HUES6 (cell line): ENCODE results near the gene C16orf95.
"Not testable (repeated sequence)": the region's sequence is repeated elsewhere in the genome, so short reads cannot be mapped to it uniquely, and the experiment has no call there.

Experiments
- H3K27ac ChIP-seq: 2 replicates; pipeline ENCODE4 v1.7.0; 2013; ENCODE audit warnings: low read depth, mild to moderate bottlenecking, low read length, inconsistent platforms
- H3K27me3 ChIP-seq: 2 replicates; pipeline ENCODE4 v1.6.1; 2013; ENCODE audit warnings: low read length; ENCODE audit not compliant: control insufficient read depth, insufficient read depth
- H3K36me3 ChIP-seq: 2 replicates; pipeline ENCODE4 v1.6.1; 2013; ENCODE audit warnings: low read length; ENCODE audit not compliant: control insufficient read depth, insufficient read depth
- H3K4me1 ChIP-seq: 2 replicates; pipeline ENCODE4 v1.6.1; 2013; ENCODE audit warnings: low read length; ENCODE audit not compliant: control insufficient read depth, insufficient read depth
- H3K4me3 ChIP-seq: 2 replicates; pipeline ENCODE4 v1.5.1; 2013; ENCODE audit warnings: low read depth, low read length
- H3K9ac ChIP-seq: one replicate; pipeline ENCODE4 v1.6.1; 2013; ENCODE audit warnings: mild to moderate bottlenecking, low read length
- H3K9me3 ChIP-seq: 2 replicates; pipeline ENCODE4 v1.6.1; 2013; ENCODE audit warnings: low read depth, low read length; ENCODE audit not compliant: control insufficient read depth, insufficient read depth

The C16orf95 gene

GRCh38 chr16:87316923-87317749 is at the start of gene C16orf95:
TSS of gene C16orf95 (minus strand) at chr16:87317392. CDS start at chr16:87317242, 150 bp downstream.
- H3K36me3 ChIP-seq: peaks cover 7% of the 10 kb centered on the region; the same call in 1 of the 2 replicates
- H3K9me3 ChIP-seq: no peaks in the 10 kb centered on the region
- H3K4me1 ChIP-seq: peaks cover 5% of the 10 kb centered on the region
- peak within 1 kb of the TSS; percentile 84 for H3K4me3 ChIP-seq
- H3K27me3 ChIP-seq: no peaks in the 10 kb centered on the region
- peak within 1 kb of the TSS; percentile 94 for H3K27ac ChIP-seq
- H3K9ac ChIP-seq: peak within 1 kb of the TSS; percentile 98

GRCh38 chr16:87366930-87367329 is 49.7 kb upstream of the C16orf95 start:
- Histone ChIP-seq H3K4me1 (peaks cover 19% of the 10 kb centered on the region; the same call in 1 of the 2 replicates), H3K27me3 (no peaks in the 10 kb centered on the region), H3K27ac (no peak overlapping the region), H3K9me3 (no peaks in the 10 kb centered on the region), H3K9ac (no peak overlapping the region), H3K4me3 (no peak overlapping the region), H3K36me3 (peaks cover 8% of the 10 kb centered on the region)

GRCh38 chr16:87366288-87366687 is 49.1 kb upstream of the C16orf95 start:
- Histone ChIP-seq H3K4me3 (no peak overlapping the region), H3K27me3 (no peaks in the 10 kb centered on the region), H3K9me3 (no peaks in the 10 kb centered on the region), H3K9ac (no peak overlapping the region), H3K4me1 (peaks cover 15% of the 10 kb centered on the region; the same call in 1 of the 2 replicates), H3K27ac (no peak overlapping the region), H3K36me3 (peaks cover 13% of the 10 kb centered on the region)

GRCh38 chr16:87365021-87365713 is 48.0 kb upstream of the C16orf95 start:
- no peak overlapping the region for H3K27ac ChIP-seq
- H3K4me3 ChIP-seq: no peak overlapping the region
- no peaks in the 10 kb centered on the region for H3K9me3 ChIP-seq
- H3K36me3 ChIP-seq: peaks cover 19% of the 10 kb centered on the region
- no peak overlapping the region for H3K9ac ChIP-seq
- H3K27me3 ChIP-seq: no peaks in the 10 kb centered on the region
- H3K4me1 ChIP-seq: peaks cover 9% of the 10 kb centered on the region; the same call in 1 of the 2 replicates

GRCh38 chr16:87363771-87364455 is 46.7 kb upstream of the C16orf95 start:
- Histone ChIP-seq H3K27me3 (no peaks in the 10 kb centered on the region), H3K9ac (no peak overlapping the region), H3K36me3 (peaks cover 31% of the 10 kb centered on the region), H3K4me1 (peaks cover 4% of the 10 kb centered on the region; the same call in 1 of the 2 replicates), H3K4me3 (no peak overlapping the region), H3K9me3 (no peaks in the 10 kb centered on the region), H3K27ac (no peak overlapping the region)

- H3K36me3 ChIP-seq: peaks cover 40% of the 10 kb centered on the region
- H3K4me3 ChIP-seq, H3K4me1 ChIP-seq: not testable (repeated sequence)
Observed at GRCh38 chr16:87362828-87363559, 45.8 kb upstream of the C16orf95 start.

GRCh38 chr16:87361916-87362619 is 44.9 kb upstream of the C16orf95 start:
- Histone ChIP-seq H3K36me3 (peaks cover 38% of the 10 kb centered on the region), H3K4me3 (no peak overlapping the region), H3K4me1 (peaks cover 4% of the 10 kb centered on the region; the same call in 1 of the 2 replicates), H3K27me3 (no peaks in the 10 kb centered on the region), H3K9ac (no peak overlapping the region), H3K27ac (no peak overlapping the region), H3K9me3 (no peaks in the 10 kb centered on the region)

More at GRCh38 chr16:87362828-87363559, 45.8 kb upstream of the C16orf95 start:
- H3K27me3 ChIP-seq, H3K27ac ChIP-seq, H3K9ac ChIP-seq, H3K9me3 ChIP-seq: not testable (repeated sequence)

- no peak overlapping the region for H3K9ac ChIP-seq
- H3K36me3 ChIP-seq: peaks cover 44% of the 10 kb centered on the region
- no peaks in the 10 kb centered on the region for H3K9me3 ChIP-seq
- no peak overlapping the region for H3K27ac ChIP-seq
- no peaks in the 10 kb centered on the region for H3K27me3 ChIP-seq
- H3K4me3 ChIP-seq: no peak overlapping the region
- peaks cover 4% of the 10 kb centered on the region; the same call in 1 of the 2 replicates for H3K4me1 ChIP-seq
Observed at GRCh38 chr16:87360862-87361610, 43.8 kb upstream of the C16orf95 start.

GRCh38 chr16:87359121-87359520 is 41.9 kb upstream of the C16orf95 start:
- H3K4me3 ChIP-seq: no peak overlapping the region
- peaks cover 43% of the 10 kb centered on the region for H3K36me3 ChIP-seq
- H3K9me3 ChIP-seq: no peaks in the 10 kb centered on the region
- peaks cover 2% of the 10 kb centered on the region; the same call in 1 of the 2 replicates for H3K4me1 ChIP-seq
- no peak overlapping the region for H3K27ac ChIP-seq
- H3K9ac ChIP-seq: no peak overlapping the region
- no peaks in the 10 kb centered on the region for H3K27me3 ChIP-seq
